HEK293 (cell line): ENCODE results near the gene KCNAB2.
A peak's percentile ranks its signal among the peaks of the same experiment; 100 is the strongest.

Experiments
- CTCF ChIA-PET: fragments of 350-600 bp; formaldehyde crosslinking; extraction: SDS; loops from one replicate; lab custom pipeline; 2021; ENCODE audit warnings: antibody characterized with exemption; lab: Yijun Ruan, JAX
- POLR2A ChIA-PET: fragments of 300-600 bp; formaldehyde crosslinking; extraction: SDS; loops from one replicate; lab custom pipeline; 2020; ENCODE audit warnings: antibody characterized with exemption, inconsistent platforms; lab: Yijun Ruan, JAX
- H3K27ac ChIP-seq: fragments of 200-500 bp; sonication (Bioruptor generic); 2 replicates; pipeline ENCODE4 v1.5.1; 2014; ENCODE audit warnings: low read depth, low read length, control low read depth, inconsistent platforms; ENCODE audit errors: extremely low read depth
- H3K36me3 ChIP-seq, 2 experiments: fragments of 200-500 bp in 1 of 2; sonication (Bioruptor generic) in 1 of 2; 1 replicate in 1 of 2; 2 replicates in 1 of 2; pipeline ENCODE4 v1.5.1; 2014 to 2017; ENCODE audit warnings: inconsistent platforms in 2 of 2, low read length in 2 of 2; ENCODE audit not compliant: control insufficient read depth in 2 of 2, insufficient read depth in 1 of 2
- H3K4me1 ChIP-seq: fragments of 200-500 bp; sonication (Bioruptor generic); 2 replicates; pipeline ENCODE4 v1.5.1; 2014; ENCODE audit warnings: mild to moderate bottlenecking, low read length, inconsistent platforms; ENCODE audit not compliant: control insufficient read depth, insufficient read depth
- H3K4me3 ChIP-seq: 2 replicates; pipeline ENCODE4 v1.5.1; 2011; ENCODE audit warnings: low read depth, mild to moderate bottlenecking, control low read depth, low read length, moderate library complexity
- H3K9me3 ChIP-seq: fragments of 200-500 bp; sonication (Bioruptor generic); 2 replicates; pipeline ENCODE4 v1.5.1; 2014; ENCODE audit warnings: low read depth, low read length, inconsistent platforms; ENCODE audit not compliant: control insufficient read depth, insufficient read depth
- BCL11B ChIP-seq: fragments of 450-650 bp; formaldehyde crosslinking; IDR thresholded peaks from 2 replicates; pipeline ENCODE4 v1.5.1; 2016; ENCODE audit warnings: low read depth, missing biosample characterization, missing genetic modification characterization
- KLF1 ChIP-seq: fragments of 450-650 bp; formaldehyde crosslinking; IDR thresholded peaks from 2 replicates; pipeline ENCODE4 v1.5.1; 2016; ENCODE audit warnings: missing biosample characterization, missing genetic modification characterization
- KLF7 ChIP-seq: fragments of 450-650 bp; formaldehyde crosslinking; IDR thresholded peaks from 2 replicates; pipeline ENCODE4 v1.5.1; 2016; ENCODE audit warnings: missing biosample characterization, missing genetic modification characterization, borderline replicate concordance
- MEIS1 ChIP-seq: sonication (generic); formaldehyde crosslinking; IDR thresholded peaks from 2 replicates; pipeline ENCODE4 v1.8.1; 2022; ENCODE audit warnings: missing genetic modification reagents, mild to moderate bottlenecking, borderline replicate concordance
- MYNN ChIP-seq: fragments of 450-650 bp; formaldehyde crosslinking; IDR thresholded peaks from 2 replicates; pipeline ENCODE4 v1.5.1; 2016; ENCODE audit warnings: missing biosample characterization, missing genetic modification characterization, borderline replicate concordance
- OVOL3 ChIP-seq: fragments of 450-650 bp; formaldehyde crosslinking; IDR thresholded peaks from 2 replicates; pipeline ENCODE4 v1.5.1; 2016; ENCODE audit warnings: missing biosample characterization, missing genetic modification characterization
- PRDM10 ChIP-seq: fragments of 450-650 bp; formaldehyde crosslinking; IDR thresholded peaks from 2 replicates; pipeline ENCODE4 v1.5.1; 2016; ENCODE audit warnings: missing biosample characterization, missing genetic modification characterization
- SP7 ChIP-seq: fragments of 450-650 bp; formaldehyde crosslinking; IDR thresholded peaks from 2 replicates; pipeline ENCODE4 v1.5.1; 2016; ENCODE audit warnings: missing biosample characterization, missing genetic modification characterization
- ZNF112 ChIP-seq: fragments of 450-650 bp; formaldehyde crosslinking; IDR thresholded peaks from 2 replicates; pipeline ENCODE4 v1.5.0; 2017; ENCODE audit warnings: missing biosample characterization, missing genetic modification characterization
- ZNF121 ChIP-seq: fragments of 450-650 bp; formaldehyde crosslinking; IDR thresholded peaks from 2 replicates; pipeline ENCODE4 v1.5.1; 2016; ENCODE audit warnings: missing biosample characterization, missing genetic modification characterization
- ZNF350 ChIP-seq: fragments of 450-650 bp; formaldehyde crosslinking; IDR thresholded peaks from 2 replicates; pipeline ENCODE4 v1.5.0; 2017; ENCODE audit warnings: missing biosample characterization, mild to moderate bottlenecking, missing genetic modification characterization
- ZNF354C ChIP-seq: fragments of 450-650 bp; formaldehyde crosslinking; IDR thresholded peaks from 2 replicates; pipeline ENCODE4 v1.5.1; 2016; ENCODE audit warnings: missing biosample characterization, missing genetic modification characterization, low read depth, borderline replicate concordance
- ZNF362 ChIP-seq: fragments of 450-650 bp; formaldehyde crosslinking; IDR thresholded peaks from 2 replicates; pipeline ENCODE4 v1.5.1; 2016; ENCODE audit warnings: missing biosample characterization, missing genetic modification characterization
- ZNF514 ChIP-seq: fragments of 450-650 bp; formaldehyde crosslinking; IDR thresholded peaks from 2 replicates; pipeline ENCODE4 v1.5.1; 2016; ENCODE audit warnings: missing biosample characterization, missing genetic modification characterization
- ZNF621 ChIP-seq: fragments of 450-650 bp; formaldehyde crosslinking; IDR thresholded peaks from 2 replicates; pipeline ENCODE4 v1.5.1; 2017; ENCODE audit warnings: missing biosample characterization, missing genetic modification characterization
- ZNF830 ChIP-seq: fragments of 450-650 bp; IDR thresholded peaks from 2 replicates; pipeline ENCODE4 v1.5.0; 2018; ENCODE audit warnings: missing biosample characterization, missing genetic modification characterization, low read depth, mild to moderate bottlenecking, moderate library complexity
- TF ChIP-seq, protein P1 (sequence below): fragments of 450-650 bp; formaldehyde crosslinking; IDR thresholded peaks from 2 replicates; pipeline ENCODE4 v1.5.1; 2016; ENCODE audit warnings: missing biosample characterization, missing genetic modification characterization
- TF ChIP-seq, protein P2 (sequence below): fragments of 450-650 bp; formaldehyde crosslinking; IDR thresholded peaks from 2 replicates; pipeline ENCODE4 v1.5.1; 2016; ENCODE audit warnings: missing biosample characterization, missing genetic modification characterization, borderline replicate concordance

The KCNAB2 gene

DNA sequence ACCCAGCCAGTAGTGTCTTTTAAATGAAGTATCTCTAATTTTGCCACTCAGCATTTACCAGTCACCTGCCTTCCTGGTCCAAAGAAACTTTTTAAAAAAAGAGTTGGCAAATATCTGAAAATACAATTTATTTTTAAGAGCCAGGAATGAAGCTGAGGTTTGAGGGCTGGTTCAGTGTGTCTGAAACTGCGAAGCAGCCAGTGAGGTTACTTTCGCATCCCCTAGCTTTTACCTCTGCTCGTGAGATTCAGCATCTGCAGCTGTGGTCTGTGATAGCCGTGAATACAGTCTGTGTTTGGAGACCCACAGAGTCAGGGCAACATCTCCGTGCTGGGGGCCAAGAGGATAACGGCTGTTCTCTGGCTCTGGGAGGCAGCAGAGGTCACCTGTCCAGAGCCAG lies 21.3 kb upstream of the KCNAB2 start (continued):
- TF ChIP-seq ZNF830 (tag by site-specific recombination) (no peak), ZNF362 (tag by site-specific recombination) (no peak), MEIS1 (CRISPR knock-in tag) (no peak), ZNF621 (tag by site-specific recombination) (no peak), BCL11B (tag by site-specific recombination) (no peak), SP7 (tag by site-specific recombination) (no peak), ZNF514 (tag by site-specific recombination) (no peak), ZNF112 (tag by site-specific recombination) (no peak), ZNF354C (tag by site-specific recombination) (no peak), KLF7 (no peak), ZNF121 (tag by site-specific recombination) (no peak), ZNF350 (tag by site-specific recombination) (no peak), OVOL3 (tag by site-specific recombination) (no peak)
- TF ChIP-seq, protein P1, sequence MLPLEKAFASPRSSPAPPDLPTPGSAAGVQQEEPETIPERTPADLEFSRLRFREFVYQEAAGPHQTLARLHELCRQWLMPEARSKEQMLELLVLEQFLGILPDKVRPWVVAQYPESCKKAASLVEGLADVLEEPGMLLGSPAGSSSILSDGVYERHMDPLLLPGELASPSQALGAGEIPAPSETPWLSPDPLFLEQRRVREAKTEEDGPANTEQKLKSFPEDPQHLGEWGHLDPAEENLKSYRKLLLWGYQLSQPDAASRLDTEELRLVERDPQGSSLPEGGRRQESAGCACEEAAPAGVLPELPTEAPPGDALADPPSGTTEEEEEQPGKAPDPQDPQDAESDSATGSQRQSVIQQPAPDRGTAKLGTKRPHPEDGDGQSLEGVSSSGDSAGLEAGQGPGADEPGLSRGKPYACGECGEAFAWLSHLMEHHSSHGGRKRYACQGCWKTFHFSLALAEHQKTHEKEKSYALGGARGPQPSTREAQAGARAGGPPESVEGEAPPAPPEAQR (tag by site-specific recombination) = no peak
- TF ChIP-seq, protein P2, sequence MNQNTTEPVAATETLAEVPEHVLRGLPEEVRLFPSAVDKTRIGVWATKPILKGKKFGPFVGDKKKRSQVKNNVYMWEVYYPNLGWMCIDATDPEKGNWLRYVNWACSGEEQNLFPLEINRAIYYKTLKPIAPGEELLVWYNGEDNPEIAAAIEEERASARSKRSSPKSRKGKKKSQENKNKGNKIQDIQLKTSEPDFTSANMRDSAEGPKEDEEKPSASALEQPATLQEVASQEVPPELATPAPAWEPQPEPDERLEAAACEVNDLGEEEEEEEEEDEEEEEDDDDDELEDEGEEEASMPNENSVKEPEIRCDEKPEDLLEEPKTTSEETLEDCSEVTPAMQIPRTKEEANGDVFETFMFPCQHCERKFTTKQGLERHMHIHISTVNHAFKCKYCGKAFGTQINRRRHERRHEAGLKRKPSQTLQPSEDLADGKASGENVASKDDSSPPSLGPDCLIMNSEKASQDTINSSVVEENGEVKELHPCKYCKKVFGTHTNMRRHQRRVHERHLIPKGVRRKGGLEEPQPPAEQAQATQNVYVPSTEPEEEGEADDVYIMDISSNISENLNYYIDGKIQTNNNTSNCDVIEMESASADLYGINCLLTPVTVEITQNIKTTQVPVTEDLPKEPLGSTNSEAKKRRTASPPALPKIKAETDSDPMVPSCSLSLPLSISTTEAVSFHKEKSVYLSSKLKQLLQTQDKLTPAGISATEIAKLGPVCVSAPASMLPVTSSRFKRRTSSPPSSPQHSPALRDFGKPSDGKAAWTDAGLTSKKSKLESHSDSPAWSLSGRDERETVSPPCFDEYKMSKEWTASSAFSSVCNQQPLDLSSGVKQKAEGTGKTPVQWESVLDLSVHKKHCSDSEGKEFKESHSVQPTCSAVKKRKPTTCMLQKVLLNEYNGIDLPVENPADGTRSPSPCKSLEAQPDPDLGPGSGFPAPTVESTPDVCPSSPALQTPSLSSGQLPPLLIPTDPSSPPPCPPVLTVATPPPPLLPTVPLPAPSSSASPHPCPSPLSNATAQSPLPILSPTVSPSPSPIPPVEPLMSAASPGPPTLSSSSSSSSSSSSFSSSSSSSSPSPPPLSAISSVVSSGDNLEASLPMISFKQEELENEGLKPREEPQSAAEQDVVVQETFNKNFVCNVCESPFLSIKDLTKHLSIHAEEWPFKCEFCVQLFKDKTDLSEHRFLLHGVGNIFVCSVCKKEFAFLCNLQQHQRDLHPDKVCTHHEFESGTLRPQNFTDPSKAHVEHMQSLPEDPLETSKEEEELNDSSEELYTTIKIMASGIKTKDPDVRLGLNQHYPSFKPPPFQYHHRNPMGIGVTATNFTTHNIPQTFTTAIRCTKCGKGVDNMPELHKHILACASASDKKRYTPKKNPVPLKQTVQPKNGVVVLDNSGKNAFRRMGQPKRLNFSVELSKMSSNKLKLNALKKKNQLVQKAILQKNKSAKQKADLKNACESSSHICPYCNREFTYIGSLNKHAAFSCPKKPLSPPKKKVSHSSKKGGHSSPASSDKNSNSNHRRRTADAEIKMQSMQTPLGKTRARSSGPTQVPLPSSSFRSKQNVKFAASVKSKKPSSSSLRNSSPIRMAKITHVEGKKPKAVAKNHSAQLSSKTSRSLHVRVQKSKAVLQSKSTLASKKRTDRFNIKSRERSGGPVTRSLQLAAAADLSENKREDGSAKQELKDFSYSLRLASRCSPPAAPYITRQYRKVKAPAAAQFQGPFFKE = no peak

DNA sequence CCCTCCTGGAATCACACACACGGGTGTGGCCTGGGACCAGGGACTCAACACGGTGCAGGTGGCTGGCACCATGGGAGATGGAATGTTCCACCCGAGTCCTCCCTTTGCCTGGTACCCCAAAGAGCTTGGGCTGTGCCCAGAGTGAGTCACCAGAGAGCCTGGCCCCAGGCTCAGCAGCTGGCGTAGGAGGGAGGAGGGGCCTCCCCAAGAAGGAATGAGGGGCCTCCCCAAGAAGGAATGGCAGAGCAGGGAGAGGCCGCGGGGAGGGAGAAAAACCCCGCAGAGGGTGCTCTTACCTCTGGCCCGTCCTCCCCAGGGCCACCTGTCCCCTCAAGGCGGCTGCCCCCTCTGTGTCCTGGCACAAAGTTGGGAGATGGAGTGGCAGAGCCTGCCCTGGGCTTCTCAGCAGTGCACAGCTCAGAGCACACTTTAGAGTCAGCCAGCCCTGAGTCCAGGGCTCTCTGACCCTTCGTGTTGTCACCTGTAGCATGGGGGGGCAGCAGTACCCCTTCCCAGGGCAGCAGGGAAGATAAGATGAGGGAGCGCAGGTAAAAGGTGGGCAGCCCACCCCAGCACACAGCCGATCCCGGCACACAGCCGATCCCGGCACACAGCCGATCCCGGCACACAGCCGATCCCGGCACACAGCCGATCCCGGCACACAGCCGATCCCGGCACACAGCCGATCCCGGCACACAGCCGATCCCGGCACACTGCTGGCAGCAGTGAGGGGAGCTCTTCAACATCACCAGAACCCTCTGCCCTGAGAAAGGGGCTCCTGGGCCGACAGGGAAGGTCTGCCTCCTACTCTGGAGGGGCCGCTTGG lies 20.2 kb upstream of the KCNAB2 start:
- ChIA-PET CTCF (interaction anchor here (0.9 to 1.8 kb wide), 2 partner anchors 9 to 28 kb away, joined by 3 to 6 read pairs; no protein-coding TSS in a partner anchor), POLR2A (interaction anchor here (0.6 kb wide), 1 partner anchor 606 kb away, joined by 5 read pairs; no protein-coding TSS in a partner anchor)
- Histone ChIP-seq H3K4me3 (no peak overlapping the region), H3K9me3 (no peaks in the 10 kb centered on the region), H3K4me1 (no peaks in the 10 kb centered on the region), H3K27ac (no peak overlapping the region), H3K36me3 (no peaks in the 10 kb centered on the region)
- TF ChIP-seq KLF1 (tag by site-specific recombination) (peak; percentile 81), MYNN (tag by site-specific recombination) (no peak), PRDM10 (tag by site-specific recombination) (peak; percentile 35)
